Spleen (tissue), 11 donors: ENCODE measurements around the gene SHC3. TPM values are rescaled to one million over a fixed set of nuclear protein-coding genes. Genes with fewer than 3 reads are reported as not detected.

Experiments used
- DNase-seq: peaks from one replicate; pipeline ENCODE4 v3.0.0-alpha.2; 2020
- H3K27ac ChIP-seq, 8 donors: fragments of 200-600 bp; sonication (generic) in 7 of 8; 1 replicate in 4 of 8; 2 replicates in 4 of 8; pipeline versions ENCODE4 v1.5.0 to v1.8.0; 2016 to 2021; ENCODE audit warnings: inconsistent platforms in 4 of 8, mild to moderate bottlenecking in 4 of 8, moderate library complexity in 1 of 8
- H3K27me3 ChIP-seq, 7 donors: fragments of 200-600 bp; sonication (generic) in 6 of 7; replicated peaks in 1 of 7; 1 replicate in 4 of 7; 2 replicates in 3 of 7; pipeline versions ENCODE4 v1.5.0 to v1.8.0; 2016 to 2021; ENCODE audit warnings: inconsistent platforms in 3 of 7, mild to moderate bottlenecking in 1 of 7
- H3K36me3 ChIP-seq, 6 donors: fragments of 200-600 bp; sonication (generic) in 5 of 6; 1 replicate in 4 of 6; 2 replicates in 2 of 6; pipeline versions ENCODE4 v1.5.0 to v1.8.0; 2016 to 2021; ENCODE audit warnings: inconsistent platforms in 2 of 6
- H3K4me1 ChIP-seq, 6 donors: fragments of 200-600 bp; sonication (generic) in 5 of 6; 1 replicate in 3 of 6; 2 replicates in 3 of 6; pipeline versions ENCODE4 v1.5.0 to v1.8.0; 2016 to 2021; ENCODE audit warnings: inconsistent platforms in 3 of 6
- H3K4me3 ChIP-seq, 8 donors: fragments of 200-600 bp; sonication (generic) in 7 of 8; 1 replicate in 4 of 8; 2 replicates in 4 of 8; pipeline versions ENCODE4 v1.5.0 to v1.8.0; 2016 to 2021; ENCODE audit warnings: inconsistent platforms in 4 of 8, mild to moderate bottlenecking in 4 of 8, moderate library complexity in 2 of 8
- H3K9me3 ChIP-seq, 8 donors: fragments of 200-600 bp; sonication (generic) in 7 of 8; 1 replicate in 4 of 8; 2 replicates in 4 of 8; pipeline versions ENCODE4 v1.5.0 to v1.8.0; 2016 to 2021; ENCODE audit warnings: inconsistent platforms in 4 of 8
- POLR2A ChIP-seq, 3 donors: fragments of 450-650 bp; IDR thresholded peaks; one replicate each; pipeline ENCODE4 v1.5.1; 2017; ENCODE audit warnings: antibody characterized with exemption in 3 of 3, mild to moderate bottlenecking in 1 of 3
- POLR2AphosphoS5 ChIP-seq, 3 donors: sonication (generic); formaldehyde crosslinking; IDR thresholded peaks; one replicate each; pipeline ENCODE4 v1.5.1; 2017; ENCODE audit warnings: antibody characterized with exemption in 3 of 3
- WGBS, 5 donors: extraction: QIAGEN DNeasy Blood & Tissue Kit in 3 of 5; methylation state at CpG; one replicate each; pipeline versions ENCODE4 v1.1.5 to v1.1.7; 2013 to 2018; 5-methylcytosine and 5-hydroxymethylcytosine counted together
- intact Hi-C: fragments of 100-400 bp; cut with DNase I; formaldehyde crosslinking; loops from one replicate; pipeline ENCODE4 v1.15.0; 2023; ENCODE audit warnings: low total_unique reads
- polyA plus RNA-seq, 3 donors: library from polyadenylated mRNA; stranded (reverse); fragments of 200-250 nt; gene quantifications; one replicate each; pipeline ENCODE4 v1.2.1, GENCODE V29; 2013
- total RNA-seq, 7 donors: library from RNA; depleted of rRNA in 3 of 7; stranded (reverse); fragments of >200 nt in 3 of 7; fragmentation: NEBNext Ultra II Directional in 4 of 7; extraction: Animal tissue kit (Norgen Biotek cat#: 25700) in 4 of 7; gene quantifications; one replicate each; pipeline versions ENCODE4 v1.1.0 to v1.2.1, GENCODE V29; 2016 to 2021
- TF ChIP-seq, protein P1 (sequence below), 11 experiments: fragments of 200-600 bp in 7 of 11; fragments of 450-650 bp in 4 of 11; sonication (generic) in 4 of 11; IDR thresholded peaks in 8 of 11; conservative IDR thresholded peaks in 3 of 11; 1 replicate in 7 of 11; 2 replicates in 4 of 11; pipeline versions ENCODE4 v1.4.0 to v1.8.0; 2016 to 2021; ENCODE audit warnings: antibody characterized with exemption in 11 of 11, inconsistent platforms in 4 of 11, mild to moderate bottlenecking in 1 of 11
- donor health status: healthy with polysubstance abuse.
- donor health status: DM: no; HTN: no; CAD: no; lungs with moderate emphysema.
- donor health status: DM: no; HTN: no; CAD: no.
- donor health status: Bipolar disorder and iron deficiency.
- donor health status: healthy.
- donor health status: DM: no; HTN: no; CAD: no.
- donor health status: DM: yes; HTN: yes; CAD: no.

SHC3 gene
- total and polyA plus RNA-seq, 10 donors, result 0.03 to 0.70 (median 0.07) TPM; not detected in 1

DNA sequence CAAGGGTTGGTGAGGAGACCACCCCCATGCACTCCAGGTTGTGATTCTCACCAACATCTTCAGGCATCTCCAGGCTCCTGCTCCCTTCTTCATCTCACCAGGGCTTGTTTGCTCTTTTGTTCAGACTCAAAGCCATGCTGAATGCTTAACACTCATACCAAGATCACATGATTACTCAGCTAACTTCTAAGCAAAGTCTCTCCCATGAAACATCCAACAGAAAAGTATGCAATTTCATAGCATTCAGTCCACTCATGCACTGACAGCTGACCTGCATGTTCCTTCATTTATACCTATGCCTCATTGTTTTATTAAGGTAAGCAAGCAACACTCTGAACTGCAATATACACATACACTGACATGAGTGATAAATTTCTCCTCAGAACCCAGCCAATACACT lies 69.0 kb downstream of the SHC3 start:
- no peak for DNase-seq
- Histone ChIP-seq H3K36me3 (no peaks in the 10 kb centered on the region), H3K4me3 (no peak overlapping the region), H3K4me1 (no peaks in the 10 kb centered on the region), H3K27me3 (peaks cover 0 to 4% (median 0%) of the 10 kb centered on the region in 7 donors), H3K9me3 (no peaks in the 10 kb centered on the region), H3K27ac (no peak overlapping the region)
- intact Hi-C loops, result no loop called here
- TF ChIP-seq, protein P1, sequence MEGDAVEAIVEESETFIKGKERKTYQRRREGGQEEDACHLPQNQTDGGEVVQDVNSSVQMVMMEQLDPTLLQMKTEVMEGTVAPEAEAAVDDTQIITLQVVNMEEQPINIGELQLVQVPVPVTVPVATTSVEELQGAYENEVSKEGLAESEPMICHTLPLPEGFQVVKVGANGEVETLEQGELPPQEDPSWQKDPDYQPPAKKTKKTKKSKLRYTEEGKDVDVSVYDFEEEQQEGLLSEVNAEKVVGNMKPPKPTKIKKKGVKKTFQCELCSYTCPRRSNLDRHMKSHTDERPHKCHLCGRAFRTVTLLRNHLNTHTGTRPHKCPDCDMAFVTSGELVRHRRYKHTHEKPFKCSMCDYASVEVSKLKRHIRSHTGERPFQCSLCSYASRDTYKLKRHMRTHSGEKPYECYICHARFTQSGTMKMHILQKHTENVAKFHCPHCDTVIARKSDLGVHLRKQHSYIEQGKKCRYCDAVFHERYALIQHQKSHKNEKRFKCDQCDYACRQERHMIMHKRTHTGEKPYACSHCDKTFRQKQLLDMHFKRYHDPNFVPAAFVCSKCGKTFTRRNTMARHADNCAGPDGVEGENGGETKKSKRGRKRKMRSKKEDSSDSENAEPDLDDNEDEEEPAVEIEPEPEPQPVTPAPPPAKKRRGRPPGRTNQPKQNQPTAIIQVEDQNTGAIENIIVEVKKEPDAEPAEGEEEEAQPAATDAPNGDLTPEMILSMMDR (IDR thresholded peaks at IDR 0.05 in 8 of 11, conservative IDR thresholded peaks at IDR 0.05 in 3 of 11), result no peak
- no peak for TF ChIP-seq POLR2AphosphoS5 (IDR thresholded peaks at IDR 0.05)
- no peak for TF ChIP-seq POLR2A (IDR thresholded peaks at IDR 0.05)

DNA sequence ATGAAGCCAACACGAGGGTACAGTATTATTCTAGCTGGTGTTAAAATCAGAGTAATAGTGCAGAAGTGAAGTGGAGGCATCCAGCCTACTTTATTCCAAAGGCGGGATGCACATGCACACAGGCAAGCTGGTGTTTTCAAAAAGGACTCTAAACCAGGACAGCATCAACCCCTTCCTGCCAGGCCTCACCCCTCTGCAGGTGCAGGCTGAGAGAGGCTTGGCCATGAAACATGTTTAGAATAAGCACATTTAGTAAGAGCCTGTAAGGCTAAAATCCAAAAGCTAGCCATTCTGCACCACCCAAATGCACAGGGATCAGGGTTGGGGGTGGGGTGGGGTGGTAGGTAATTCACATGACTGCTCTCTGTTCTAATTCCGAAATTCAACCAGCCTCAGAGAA lies 71.2 kb downstream of the SHC3 start:
- Histone ChIP-seq H3K4me1 (no peaks in the 10 kb centered on the region), H3K4me3 (no peak overlapping the region), H3K9me3 (no peaks in the 10 kb centered on the region), H3K27me3 (peaks cover 0 to 12% (median 0%) of the 10 kb centered on the region in 7 donors), H3K27ac (no peak overlapping the region), H3K36me3 (no peaks in the 10 kb centered on the region)
- intact Hi-C loops, result no loop called here
- WGBS, 5 donors, result 74 to 90% (median 81%) methylated on average over 3 of the region's 3 CpGs
- no peak for DNase-seq
- TF ChIP-seq POLR2A (IDR thresholded peaks at IDR 0.05), result no peak
- TF ChIP-seq, protein P1 (IDR thresholded peaks at IDR 0.05 in 8 of 11, conservative IDR thresholded peaks at IDR 0.05 in 3 of 11), result no peak

DNA sequence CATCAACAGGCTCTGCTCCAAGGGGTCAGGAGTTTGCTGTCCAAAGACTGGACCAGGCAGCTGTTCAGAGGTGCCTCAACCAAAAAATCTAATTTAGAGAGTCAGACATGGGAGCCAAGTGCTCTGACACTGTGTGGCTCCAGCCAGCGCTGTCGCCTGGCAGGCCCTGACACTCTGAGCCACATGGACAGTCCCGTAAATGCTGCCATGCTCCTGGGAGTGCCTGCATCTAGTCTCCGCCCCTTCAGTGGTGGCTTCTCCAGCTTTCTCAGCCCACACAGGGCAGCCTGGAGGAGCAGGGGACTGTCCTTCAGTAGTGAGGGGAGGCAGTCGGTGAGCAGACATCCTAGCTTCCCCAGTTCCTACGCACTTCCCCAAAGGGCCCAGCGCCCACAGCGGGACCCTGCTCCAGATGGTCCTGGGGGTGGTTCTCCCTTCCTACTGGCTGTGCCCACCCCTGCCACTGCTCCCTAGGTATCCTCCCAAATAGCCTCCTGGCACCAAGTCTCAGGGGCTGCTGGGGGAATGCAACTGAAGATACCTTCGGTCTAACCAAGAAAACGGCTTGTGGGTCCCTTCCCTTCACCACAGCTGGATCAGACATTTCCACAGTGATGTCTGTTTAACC lies 72.3 kb downstream of the SHC3 start:
- Histone ChIP-seq H3K27ac (no peak overlapping the region), H3K9me3 (no peaks in the 10 kb centered on the region), H3K36me3 (no peaks in the 10 kb centered on the region), H3K4me1 (no peaks in the 10 kb centered on the region), H3K4me3 (no peak overlapping the region), H3K27me3 (peaks cover 0 to 12% (median 0%) of the 10 kb centered on the region in 7 donors)
- intact Hi-C loops, result no loop called here
- 79 to 95% (median 87%) methylated on average over 8 to 10 of the region's 10 CpGs for WGBS, 5 donors
- no peak for TF ChIP-seq POLR2AphosphoS5 (IDR thresholded peaks at IDR 0.05)
- no peak for TF ChIP-seq POLR2A (IDR thresholded peaks at IDR 0.05)
- TF ChIP-seq, protein P1 (IDR thresholded peaks at IDR 0.05 in 8 of 11, conservative IDR thresholded peaks at IDR 0.05 in 3 of 11), result no peak
- DNase-seq, result peak; percentile 41

DNA sequence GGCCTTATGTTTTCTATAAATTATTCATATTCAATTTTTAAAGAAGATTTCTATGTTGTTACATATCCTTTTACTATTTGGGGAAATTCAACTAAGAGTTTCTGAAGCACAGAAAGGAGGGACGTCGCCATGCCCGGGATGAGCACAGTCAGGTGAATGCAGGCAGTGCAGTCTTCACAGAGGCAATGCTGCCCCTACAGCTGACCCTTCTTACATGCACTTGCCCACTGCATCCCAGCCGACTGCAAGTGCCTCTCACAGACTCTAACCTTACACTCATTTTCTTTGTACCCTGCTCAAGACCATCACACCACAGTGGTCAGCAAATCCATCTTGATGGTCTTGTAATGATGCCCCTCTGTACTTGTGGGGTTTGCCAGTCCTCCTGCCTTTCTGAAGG lies 73.8 kb downstream of the SHC3 start:
- no peak for TF ChIP-seq POLR2A (IDR thresholded peaks at IDR 0.05)
- TF ChIP-seq, protein P1 (IDR thresholded peaks at IDR 0.05 in 8 of 11, conservative IDR thresholded peaks at IDR 0.05 in 3 of 11), result no peak
- TF ChIP-seq POLR2AphosphoS5 (IDR thresholded peaks at IDR 0.05), result no peak
- H3K4me1 ChIP-seq, result no peaks in the 10 kb centered on the region
- 79 to 89% (median 82%) methylated on average over 4 of the region's 4 CpGs for WGBS, 5 donors
- H3K36me3 ChIP-seq, result no peaks in the 10 kb centered on the region
- intact Hi-C loops, result no loop called here
- H3K27ac ChIP-seq, result no peak overlapping the region
- peaks cover 0 to 12% (median 0%) of the 10 kb centered on the region in 7 donors for H3K27me3 ChIP-seq
- DNase-seq, result no peak
- no peak overlapping the region for H3K4me3 ChIP-seq
- no peaks in the 10 kb centered on the region for H3K9me3 ChIP-seq
